GM21723 (cell line): ENCODE data around the gene NCCRP1.
A peak's percentile ranks its signal among the peaks of the same experiment; 100 is the strongest.
"Not testable (repeated sequence)": the region's sequence is repeated elsewhere in the genome, so short reads cannot be mapped to it uniquely, and the experiment has no call there.

Experiments used
- ATAC-seq: cut with Tn5 transposase; IDR thresholded peaks from one replicate; pipeline ENCODE4 v1.9.1; 2021; ENCODE audit warnings: mild to moderate bottlenecking, moderate library complexity; ENCODE audit not compliant: unreplicated experiment

NCCRP1 gene

GRCh38 chr19:39205449-39205764 is 8.6 kb downstream of the NCCRP1 start:
- no peak for ATAC-seq

GRCh38 chr19:39206122-39206521 is 9.4 kb downstream of the NCCRP1 start:
- no peak for ATAC-seq

GRCh38 chr19:39207293-39207836 is 10.6 kb downstream of the NCCRP1 start:
- ATAC-seq = no peak

GRCh38 chr19:39208175-39208795 is 11.5 kb downstream of the NCCRP1 start:
- ATAC-seq = no peak

- no peak for ATAC-seq
These were observed 12.4 kb downstream of the NCCRP1 start for GRCh38 chr19:39209196-39209595.

DNA sequence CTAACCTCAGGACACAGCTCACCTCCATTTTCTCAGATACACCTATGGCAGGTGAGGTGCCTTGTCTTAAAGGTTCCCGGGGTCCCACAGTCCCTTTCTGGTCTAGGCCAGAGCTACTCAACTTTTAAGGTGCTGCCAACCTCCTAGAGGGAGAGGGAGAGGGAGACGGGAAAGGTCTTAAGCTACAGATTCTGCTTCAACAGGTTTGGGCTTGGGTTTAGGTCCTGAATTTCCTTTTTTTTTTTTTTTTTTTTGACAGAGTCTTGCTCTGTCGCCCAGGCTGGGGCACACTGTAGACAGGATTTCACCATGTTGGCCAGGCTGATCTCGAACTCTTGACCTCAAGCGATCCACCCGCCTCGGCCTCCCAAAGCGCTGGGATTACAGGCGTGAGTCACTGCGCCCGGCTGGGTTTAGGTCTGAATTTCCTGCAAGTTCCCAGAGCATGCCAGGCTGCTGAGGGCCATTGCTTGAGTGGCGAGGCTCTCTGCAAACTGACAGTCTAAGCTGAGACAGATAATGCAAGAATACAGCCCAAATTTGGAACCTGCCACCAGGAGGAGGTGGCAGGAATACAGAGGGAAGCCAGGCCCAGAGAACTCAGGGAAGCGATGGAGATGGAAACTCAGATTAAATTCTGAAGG is 15.1 kb downstream of the NCCRP1 start:
- ATAC-seq = no peak

GRCh38 chr19:39212375-39212742 is 15.6 kb downstream of the NCCRP1 start:
- ATAC-seq = no peak

GRCh38 chr19:39215323-39215722 is 18.6 kb downstream of the NCCRP1 start:
- not testable (repeated sequence) for ATAC-seq

- no peak for ATAC-seq
These were observed 20.3 kb downstream of the NCCRP1 start for GRCh38 chr19:39217094-39217493.

DNA sequence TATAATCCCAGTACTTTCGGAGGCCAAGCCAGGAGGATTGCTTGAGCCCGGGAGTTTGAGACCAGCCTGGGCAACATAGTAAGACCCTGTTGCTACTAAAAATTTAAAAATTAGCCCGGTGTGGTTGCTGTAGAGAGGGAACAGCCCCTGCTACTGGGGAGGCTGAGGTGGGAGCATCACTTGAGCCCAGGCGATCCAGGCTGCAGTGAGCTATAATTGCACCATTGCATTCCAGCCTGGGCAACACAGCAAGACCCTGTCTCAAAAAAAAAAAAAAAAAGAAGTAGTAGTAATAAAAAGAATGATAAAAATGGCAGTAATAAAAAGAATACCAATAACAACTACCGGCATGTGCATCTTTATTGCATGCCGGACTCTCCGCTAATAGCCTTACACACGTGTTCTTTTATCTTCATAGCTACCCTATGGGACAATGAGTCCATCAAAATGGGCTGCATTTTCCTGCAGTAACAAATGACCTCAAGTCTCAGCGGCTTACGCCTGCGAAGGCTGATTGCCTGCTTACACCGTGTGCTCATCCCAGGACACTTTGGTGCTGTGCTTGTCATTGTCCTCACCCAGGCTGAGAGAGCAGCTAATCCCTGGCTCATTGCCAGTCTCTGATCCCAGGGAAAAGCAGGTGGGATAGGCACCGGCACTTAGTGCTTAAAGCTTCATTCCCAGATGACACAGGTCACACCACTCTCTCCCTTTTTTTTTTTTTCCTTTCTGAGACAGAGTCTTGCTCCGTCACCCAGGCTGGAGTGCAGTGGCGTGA is 21.7 kb downstream of the NCCRP1 start:
- ATAC-seq = no peak

DNA sequence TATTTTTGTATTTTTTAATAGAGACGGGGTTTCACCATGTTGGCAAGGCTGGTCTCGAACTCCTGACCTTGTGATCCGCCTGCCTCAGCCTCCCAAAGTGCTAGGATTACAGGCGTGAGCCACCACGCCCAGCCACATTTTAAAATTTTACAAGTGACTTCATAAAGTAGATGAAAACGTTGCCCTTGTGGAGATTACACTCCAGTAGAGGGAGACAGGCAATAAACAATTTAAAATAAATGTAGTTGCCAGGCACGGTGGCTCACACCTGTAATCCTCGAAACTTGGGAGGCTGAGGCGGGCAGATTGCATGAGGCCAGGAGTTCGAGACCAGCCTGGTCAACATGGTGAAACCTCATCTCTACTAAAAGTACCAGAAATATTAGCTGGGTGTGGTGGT is 22.3 kb downstream of the NCCRP1 start:
- ATAC-seq = not testable (repeated sequence)

GRCh38 chr19:39223703-39224279 is 27.0 kb downstream of the NCCRP1 start:
- ATAC-seq = no peak

- no peak for ATAC-seq
These were observed 28.1 kb downstream of the NCCRP1 start for GRCh38 chr19:39224910-39225309.

GRCh38 chr19:39230096-39230764 is 33.5 kb downstream of the NCCRP1 start:
- no peak for ATAC-seq

GRCh38 chr19:39232708-39233107 is 35.9 kb downstream of the NCCRP1 start:
- ATAC-seq = no peak

DNA sequence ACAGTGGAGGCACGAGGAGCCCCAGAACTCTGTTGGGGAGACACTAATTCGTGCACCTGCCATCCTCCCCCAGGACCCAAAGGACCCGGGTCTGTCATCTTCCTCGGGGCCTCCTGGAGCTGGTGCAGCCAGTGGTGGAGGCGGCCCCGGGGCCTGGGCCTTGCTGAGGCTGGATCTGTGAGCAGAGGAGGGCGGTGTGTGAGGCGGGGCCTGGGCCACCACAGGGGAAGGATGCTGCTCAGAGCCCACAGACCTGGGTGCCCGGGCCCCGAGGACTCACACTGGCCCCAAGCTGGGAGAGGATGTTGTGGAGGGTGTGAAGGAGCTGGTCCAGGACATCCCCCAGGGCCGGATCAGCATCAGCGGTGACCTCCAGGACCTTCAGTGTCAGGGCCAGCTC is 39.8 kb downstream of the NCCRP1 start:
- no peak for ATAC-seq

DNA sequence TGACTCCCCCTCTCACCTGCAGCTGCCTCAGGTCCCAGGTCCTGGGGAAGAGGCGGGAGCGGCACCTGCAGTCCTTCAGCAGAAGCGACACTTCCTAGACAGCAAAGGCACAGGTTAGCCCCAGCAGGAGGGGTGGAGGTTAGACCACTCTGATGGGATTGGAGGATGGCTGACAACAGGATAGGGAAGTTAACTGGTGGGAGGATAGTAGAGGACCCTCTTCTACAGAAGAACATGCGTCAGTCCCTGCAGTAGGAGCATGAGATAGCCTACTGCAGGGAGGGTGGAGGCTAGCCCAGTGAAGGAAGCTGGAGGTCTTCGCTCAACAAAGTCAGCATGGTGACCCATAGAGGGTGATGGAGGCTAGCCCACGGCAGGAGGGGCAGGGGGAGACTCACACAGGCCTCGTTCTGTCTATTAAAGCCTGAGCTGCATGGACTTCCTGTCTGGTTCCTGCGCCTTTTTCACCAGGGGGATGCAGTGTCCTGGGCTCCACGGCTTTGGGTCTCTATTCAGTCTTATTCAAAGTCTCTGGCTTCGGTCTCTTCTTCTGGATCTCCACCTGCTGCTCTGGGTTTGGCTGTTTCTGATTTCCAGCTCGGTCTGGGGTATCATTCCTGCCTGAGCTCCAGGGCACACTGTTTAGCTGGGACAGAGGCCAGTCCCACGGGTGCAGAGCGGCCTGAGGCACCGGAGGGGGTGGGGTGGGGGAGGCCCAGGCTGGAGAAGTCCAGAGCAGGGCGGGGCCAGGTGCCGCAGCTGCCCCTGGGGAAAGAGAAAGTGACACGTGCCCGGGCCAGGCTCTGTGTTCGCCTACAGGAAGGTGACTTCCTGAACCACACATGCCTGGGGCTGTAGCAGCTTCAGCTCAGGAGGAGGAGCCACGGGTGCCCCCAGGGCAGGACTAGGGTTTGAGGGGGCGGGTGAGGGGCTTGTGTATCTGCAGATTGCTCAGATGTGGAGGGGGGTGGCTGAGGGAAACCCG is 40.7 kb downstream of the NCCRP1 start:
- peak; percentile 72 for ATAC-seq

GRCh38 chr19:39238209-39238608 is 41.4 kb downstream of the NCCRP1 start:
- no peak for ATAC-seq

DNA sequence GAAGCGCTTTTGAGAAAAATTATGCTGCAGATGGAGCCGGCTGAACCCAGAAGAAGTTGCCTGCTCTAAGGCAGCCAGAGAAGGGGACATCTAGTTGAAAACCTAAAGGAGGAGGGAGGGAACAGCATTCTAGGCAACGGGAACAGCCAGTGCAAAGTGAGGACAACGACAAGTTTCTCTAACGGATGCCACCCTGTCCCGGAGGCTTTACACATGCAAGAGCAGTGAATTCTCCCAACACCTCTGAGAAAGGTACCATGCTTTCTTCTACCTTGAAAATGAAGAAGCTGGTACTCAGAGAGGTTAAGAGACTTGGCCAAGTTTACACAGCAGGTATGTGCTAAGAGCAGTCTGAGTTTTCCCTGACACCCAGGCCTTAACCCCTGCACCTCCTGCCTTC is 42.2 kb downstream of the NCCRP1 start:
- ATAC-seq = no peak

GRCh38 chr19:39240421-39240820 is 43.7 kb downstream of the NCCRP1 start:
- no peak for ATAC-seq
